Measurements from ENCODE around the gene BSDC1. TPM values are rescaled to one million over a fixed set of nuclear protein-coding genes. Genes with fewer than 3 reads are reported as not detected.

BSDC1 gene
- total and polyA plus RNA-seq, 2 of the 13 experiments (the other 11 are each of a cell fraction or from before 2014, with no cell fraction given): 40.3 to 64.2 TPM

DNA sequence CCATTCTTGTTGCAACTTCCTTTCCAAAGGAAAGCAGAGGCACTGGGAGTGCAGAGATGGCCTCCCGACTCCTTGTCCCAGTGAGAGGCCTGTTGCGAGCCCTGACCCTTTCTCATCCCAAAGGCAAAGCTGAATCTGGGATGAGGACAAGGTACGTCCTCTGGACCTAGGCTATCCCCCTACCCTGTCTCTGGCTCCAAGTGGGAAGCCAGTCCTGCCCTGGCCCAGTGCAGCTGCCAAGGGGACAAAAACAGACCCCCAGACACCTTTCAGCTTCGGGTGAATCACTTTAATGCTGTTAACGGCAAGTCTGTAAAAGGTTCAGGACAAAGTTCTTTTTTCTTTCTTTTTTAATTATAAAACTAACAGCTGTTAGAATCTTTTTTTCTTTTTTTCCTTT lies 29.4 kb downstream of the BSDC1 start:
- ChIA-PET POLR2A (interaction anchor here (1.3 to 1.7 kb wide), 2 partner anchors 13 to 26 kb away, joined by 3 to 7 read pairs; no protein-coding TSS in a partner anchor), CTCF (ENCODE audit: low intra/inter-chr PET ratio, low total read pairs) (no interaction called here)
- no peak for FAIRE-seq
- ATAC-seq: no peak
- Histone ChIP-seq H3K4me1 (ENCODE audit: insufficient read depth, low read length) (no peaks in the 10 kb centered on the region), H4K20me1 (ENCODE audit: insufficient read depth, low read length) (no peaks in the 10 kb centered on the region), H2AFZ (ENCODE audit: low read length) (no peak overlapping the region), H3K27me3 (ENCODE audit: control insufficient read depth in 1 of 2, insufficient read depth in 2 of 2, low read length in 2 of 2) (no peaks in the 10 kb centered on the region), H3K9ac (ENCODE audit: insufficient read depth, low read depth, low read length) (no peak overlapping the region), H3K27ac (ENCODE audit: extremely low read length, insufficient read depth, low read length) (no peak overlapping the region), H3K36me3 (replicated peaks in 1 of 2; ENCODE audit: control insufficient read depth in 1 of 2, insufficient read depth in 2 of 2, low read length in 2 of 2) (peaks cover 20 to 59% of the 10 kb centered on the region in 2 experiments), H3K9me3 (ENCODE audit: low read length) (no peaks in the 10 kb centered on the region), H3K4me3 (replicated peaks in 1 of 3; ENCODE audit: insufficient read depth in 1 of 3, low read depth in 2 of 3, low read length in 3 of 3) (no peak overlapping the region), H3K4me2 (ENCODE audit: low read depth, low read length) (no peak overlapping the region), H3K79me2 (ENCODE audit: insufficient read depth, low read length) (no peaks in the 10 kb centered on the region)
- no peak for DNase-seq (ENCODE audit: low spot score)
- WGBS (ENCODE audit: low lambda C conversion rate): 93% methylated on average over 3 of the region's 5 CpGs
- TF ChIP-seq ZNF331 (CRISPR knock-in tag; IDR thresholded peaks at IDR 0.05): no peak
- TF ChIP-seq SRSF9 (IDR thresholded peaks at IDR 0.05; ENCODE audit: borderline replicate concordance, insufficient read depth, low read depth, low read length, poor library complexity, severe bottlenecking): no peak
- TF ChIP-seq PITX1 (CRISPR knock-in tag; IDR thresholded peaks at IDR 0.05): no peak
- TF ChIP-seq ZNF563 (CRISPR knock-in tag; IDR thresholded peaks at IDR 0.05): no peak
- TF ChIP-seq, protein P1, sequence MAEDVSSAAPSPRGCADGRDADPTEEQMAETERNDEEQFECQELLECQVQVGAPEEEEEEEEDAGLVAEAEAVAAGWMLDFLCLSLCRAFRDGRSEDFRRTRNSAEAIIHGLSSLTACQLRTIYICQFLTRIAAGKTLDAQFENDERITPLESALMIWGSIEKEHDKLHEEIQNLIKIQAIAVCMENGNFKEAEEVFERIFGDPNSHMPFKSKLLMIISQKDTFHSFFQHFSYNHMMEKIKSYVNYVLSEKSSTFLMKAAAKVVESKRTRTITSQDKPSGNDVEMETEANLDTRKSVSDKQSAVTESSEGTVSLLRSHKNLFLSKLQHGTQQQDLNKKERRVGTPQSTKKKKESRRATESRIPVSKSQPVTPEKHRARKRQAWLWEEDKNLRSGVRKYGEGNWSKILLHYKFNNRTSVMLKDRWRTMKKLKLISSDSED (CRISPR knock-in tag; IDR thresholded peaks at IDR 0.05): no peak
- BruUV-seq (replicated peaks): TSS peak; percentile 26
- intact Hi-C loops (cut with micrococcal nuclease; ENCODE audit: unreplicated experiment): no loop called here
- in situ Hi-C loops (cut with HindIII; ENCODE audit: extremely low pct_ligation_motif_present, low pct_unique_long_range_greater_than_20kb): no loop called here

- Histone ChIP-seq H3K27ac (ENCODE audit: extremely low read length, insufficient read depth, low read length) (no peak overlapping the region), H4K20me1 (ENCODE audit: insufficient read depth, low read length) (no peaks in the 10 kb centered on the region), H3K9ac (ENCODE audit: insufficient read depth, low read depth, low read length) (no peak overlapping the region), H3K4me1 (ENCODE audit: insufficient read depth, low read length) (peaks cover 7% of the 10 kb centered on the region), H2AFZ (ENCODE audit: low read length) (no peak overlapping the region), H3K4me3 (replicated peaks in 1 of 3; ENCODE audit: insufficient read depth in 1 of 3, low read depth in 2 of 3, low read length in 3 of 3) (no peak overlapping the region), H3K79me2 (ENCODE audit: insufficient read depth, low read length) (no peaks in the 10 kb centered on the region), H3K36me3 (replicated peaks in 1 of 2; ENCODE audit: control insufficient read depth in 1 of 2, insufficient read depth in 2 of 2, low read length in 2 of 2) (peaks cover 15 to 50% of the 10 kb centered on the region in 2 experiments), H3K9me3 (ENCODE audit: low read length) (no peaks in the 10 kb centered on the region), H3K27me3 (ENCODE audit: control insufficient read depth in 1 of 2, insufficient read depth in 2 of 2, low read length in 2 of 2) (no peaks in the 10 kb centered on the region), H3K4me2 (ENCODE audit: low read depth, low read length) (no peak overlapping the region)
- 100% methylated on average over 1 of the region's 12 CpGs for WGBS (ENCODE audit: low lambda C conversion rate)
- intact Hi-C loops (cut with micrococcal nuclease; ENCODE audit: unreplicated experiment): no loop called here
- FAIRE-seq (no peak), ATAC-seq (no peak; the same call in 2 of the 3 replicates), DNase-seq (ENCODE audit: low spot score) (no peak)
- in situ Hi-C loops (cut with HindIII; ENCODE audit: extremely low pct_ligation_motif_present, low pct_unique_long_range_greater_than_20kb): no loop called here
- TF ChIP-seq KDM5A (IDR thresholded peaks at IDR 0.05; ENCODE audit: borderline replicate concordance, low read length) (no peak), ISX (CRISPR knock-in tag; conservative IDR thresholded peaks at IDR 0.05) (no peak), CHD2 (IDR thresholded peaks at IDR 0.05; ENCODE audit: low read depth, low read length) (no peak), NFE2L1 (CRISPR knock-in tag; IDR thresholded peaks at IDR 0.05; ENCODE audit: borderline replicate concordance) (no peak), DR1 (CRISPR knock-in tag; IDR thresholded peaks at IDR 0.05) (no peak), AGO2 (optimal IDR thresholded peaks at IDR 0.05; ENCODE audit: low read depth, low read length) (peak; percentile 73), REL (CRISPR knock-in tag; conservative IDR thresholded peaks at IDR 0.05) (no peak)
- BruUV-seq (replicated peaks): no TSS peak
- ChIA-PET POLR2A (interaction anchor here (1.2 to 2.3 kb wide), 3 partner anchors 12 to 31 kb away, joined by 3 to 11 read pairs (median 4); partner anchors contain the start of gene BSDC1), CTCF (ENCODE audit: low intra/inter-chr PET ratio, low total read pairs) (no interaction called here)
Observed at GRCh38 chr1:32363713-32364112, 30.5 kb downstream of the BSDC1 start.

Data from HepG2 (cell line).